Kidney glomerular epithelial cell (primary cell): ENCODE data around the gene SUN1.
"Not testable (repeated sequence)": the region's sequence is repeated elsewhere in the genome, so short reads cannot be mapped to it uniquely, and the experiment has no call there.

Experiments
- DNase-seq: peaks from one replicate; lab custom pipeline; 2025; lab: John Stamatoyannopoulos, UW

Gene SUN1

GRCh38 chr7:904847-905246, 72.6 kb downstream of the SUN1 start:
- DNase-seq, result no peak

- no peak for DNase-seq
Observed at GRCh38 chr7:906776-907157, 74.5 kb downstream of the SUN1 start.

- DNase-seq, result no peak
Observed at GRCh38 chr7:907158-907980, 75.1 kb downstream of the SUN1 start.

- no peak for DNase-seq
Observed at GRCh38 chr7:908159-908581, 75.9 kb downstream of the SUN1 start.

- not testable (repeated sequence) for DNase-seq
Observed at GRCh38 chr7:908591-909357, 76.5 kb downstream of the SUN1 start.

- no peak for DNase-seq
Observed at GRCh38 chr7:909358-910329, 77.4 kb downstream of the SUN1 start.

GRCh38 chr7:910441-910861, 78.2 kb downstream of the SUN1 start:
- DNase-seq, result no peak

- DNase-seq, result no peak
Observed at GRCh38 chr7:910931-911431, 78.7 kb downstream of the SUN1 start.

- DNase-seq, result no peak
Observed at GRCh38 chr7:911791-912480, 79.7 kb downstream of the SUN1 start.

GRCh38 chr7:913736-914520, 81.7 kb downstream of the SUN1 start:
- no peak for DNase-seq

GRCh38 chr7:914521-915194, 82.4 kb downstream of the SUN1 start:
- no peak for DNase-seq

GRCh38 chr7:915291-916218, 83.3 kb downstream of the SUN1 start:
- no peak for DNase-seq

GRCh38 chr7:916291-916941, 84.1 kb downstream of the SUN1 start:
- DNase-seq, result peak; percentile 17

- no peak for DNase-seq
Observed at GRCh38 chr7:917255-918117, 85.2 kb downstream of the SUN1 start.

- no peak for DNase-seq
Observed at GRCh38 chr7:918118-918425, 85.8 kb downstream of the SUN1 start.

GRCh38 chr7:918441-919113, 86.3 kb downstream of the SUN1 start:
- DNase-seq, result no peak

GRCh38 chr7:919114-919442, 86.8 kb downstream of the SUN1 start:
- DNase-seq, result no peak
